Epidermal melanocyte (primary cell): ENCODE data around the gene GARRE1.
"Not testable (repeated sequence)": the region's sequence is repeated elsewhere in the genome, so short reads cannot be mapped to it uniquely, and the experiment has no call there.

Source experiments
- DNase-seq: peaks from one replicate; pipeline ENCODE4 v3.0.0; 2011; ENCODE audit warnings: low spot score; ENCODE audit not compliant: insufficient read length

The GARRE1 gene

DNA sequence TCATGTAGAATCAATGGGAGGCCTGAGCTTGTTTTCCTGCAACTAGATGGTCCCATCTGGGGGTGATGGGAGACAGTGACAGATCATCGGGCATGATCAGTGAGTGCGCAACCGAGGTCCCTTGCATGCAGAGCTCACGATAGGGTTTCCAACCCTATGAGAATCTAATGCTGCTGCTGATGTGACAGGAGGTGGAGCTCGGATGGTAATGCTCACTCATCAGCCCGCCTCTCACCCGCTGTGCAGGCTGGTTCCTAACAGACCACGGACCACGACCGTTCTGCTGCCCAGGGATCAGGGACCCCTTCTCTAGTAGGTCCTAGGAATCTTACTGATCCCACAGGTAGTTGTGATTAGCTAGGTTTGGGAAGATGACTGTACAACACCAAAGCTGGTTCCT, 23.5 kb upstream of the GARRE1 start:
- DNase-seq = no peak

- DNase-seq = no peak
Measured at GRCh38 chr19:34231439-34231838, 22.9 kb upstream of the GARRE1 start.

GRCh38 chr19:34232566-34233481, 21.5 kb upstream of the GARRE1 start:
- DNase-seq = peak; percentile 72

- DNase-seq = no peak
Measured at GRCh38 chr19:34235425-34235940, 18.9 kb upstream of the GARRE1 start.

- DNase-seq = peak; percentile 32
Measured at GRCh38 chr19:34236035-34236987, 18.0 kb upstream of the GARRE1 start.

DNA sequence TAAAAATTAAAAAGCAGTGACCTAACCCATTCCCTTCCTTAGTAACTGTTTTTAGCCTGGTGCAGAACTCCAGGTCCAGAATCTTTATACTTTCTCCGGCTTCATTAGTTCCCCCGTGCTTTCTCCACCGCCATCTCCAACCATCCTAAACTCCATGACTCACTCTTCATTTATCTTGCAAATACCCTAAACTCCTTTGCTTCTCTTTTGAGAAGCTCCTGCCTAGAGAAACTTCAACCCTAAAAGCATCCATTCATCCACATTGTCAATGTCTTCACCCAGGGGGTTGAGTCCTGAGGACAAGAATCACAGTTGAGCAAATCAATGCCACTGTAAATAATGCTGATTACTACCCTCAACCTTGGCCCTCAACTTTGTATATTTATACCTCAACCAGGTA, 17.1 kb upstream of the GARRE1 start:
- no peak for DNase-seq

DNA sequence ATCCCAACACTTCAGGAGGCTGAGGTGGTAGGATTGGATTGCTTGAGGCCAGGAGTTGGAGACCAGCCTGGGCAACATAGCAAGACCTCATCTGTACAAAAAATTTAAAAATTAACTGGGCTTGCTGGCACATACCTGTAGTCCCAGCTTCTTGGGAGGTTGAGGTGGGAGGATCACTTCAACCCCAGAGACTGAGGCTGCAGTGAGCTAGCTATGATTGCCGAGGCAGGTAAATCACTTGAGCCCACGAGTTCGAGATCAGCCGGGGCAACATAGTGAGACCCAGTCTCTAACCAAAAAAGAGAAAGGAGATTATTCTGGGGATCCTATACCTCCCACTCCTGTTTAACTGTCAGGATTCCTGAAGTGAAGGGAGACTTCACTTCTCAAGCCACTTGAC, 16.4 kb upstream of the GARRE1 start:
- DNase-seq = no peak

- DNase-seq = no peak
Measured at GRCh38 chr19:34241513-34242337, 12.6 kb upstream of the GARRE1 start.

DNA sequence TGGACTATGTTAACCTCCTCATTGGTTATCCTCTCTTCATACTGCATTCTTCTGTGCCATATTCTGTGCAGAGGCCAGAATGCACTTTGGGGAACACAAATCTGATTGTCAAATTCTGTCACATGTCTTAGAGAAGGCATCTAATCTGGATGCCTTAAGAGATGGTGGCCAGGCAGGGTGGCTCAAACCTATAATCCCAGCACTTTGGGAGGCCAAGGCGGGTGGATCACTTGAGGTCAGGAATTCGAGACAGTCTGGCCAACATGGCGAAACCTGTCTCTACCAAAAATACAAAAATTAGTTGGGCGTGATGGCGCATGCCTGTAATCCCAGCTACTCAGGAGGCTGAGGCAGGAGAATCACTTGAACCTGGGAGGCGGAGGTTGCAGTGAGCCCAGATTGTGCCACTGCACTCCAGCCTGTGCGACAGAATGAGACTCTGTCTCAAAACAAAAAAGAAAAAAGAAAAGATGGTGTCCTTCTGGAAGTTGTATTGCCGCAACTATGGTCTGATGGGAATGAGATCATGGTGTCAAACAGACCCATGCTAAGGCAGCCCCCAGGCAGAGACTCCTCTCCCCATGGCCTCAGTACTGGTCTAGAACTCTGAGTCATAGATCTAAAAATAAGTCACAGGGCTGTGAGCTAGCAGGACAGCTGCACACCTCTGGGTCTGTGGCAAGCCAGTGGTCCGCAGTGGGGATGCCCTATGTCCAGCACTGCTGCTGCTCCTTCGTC, 11.0 kb upstream of the GARRE1 start:
- not testable (repeated sequence) for DNase-seq

DNA sequence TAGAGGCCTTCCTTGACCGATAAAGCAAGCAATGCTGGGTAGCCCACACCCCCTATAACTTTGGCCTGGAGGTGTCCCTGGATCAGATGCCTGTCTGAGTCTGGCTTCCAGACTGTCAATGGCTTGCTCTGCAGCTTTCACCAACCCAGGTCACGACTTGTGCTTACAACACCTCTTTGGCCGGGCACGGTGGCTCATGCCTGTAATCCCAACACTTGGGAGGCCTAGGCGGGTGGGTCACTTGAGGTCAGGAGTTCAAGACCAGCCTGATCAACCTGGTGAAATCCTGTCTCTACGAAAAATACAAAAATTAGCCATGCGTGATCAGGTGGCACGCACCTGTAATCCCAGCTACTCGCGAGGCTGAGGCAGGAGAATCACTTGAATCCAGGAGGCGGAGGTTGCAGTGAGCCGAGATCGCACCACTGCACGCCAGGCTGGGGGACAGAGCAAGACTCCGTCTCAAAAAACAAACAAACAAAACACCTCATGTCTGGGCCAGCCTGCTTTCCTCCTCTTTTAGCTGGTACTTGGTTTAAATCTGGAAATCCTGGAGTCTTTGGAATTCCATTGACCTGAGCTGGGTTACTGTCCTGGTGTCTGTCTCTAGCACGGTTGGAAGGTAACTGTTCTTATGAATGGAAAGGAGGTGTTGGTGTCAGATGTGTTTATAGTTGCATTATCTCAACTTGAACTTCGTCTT, 10.3 kb upstream of the GARRE1 start:
- DNase-seq = no peak

DNA sequence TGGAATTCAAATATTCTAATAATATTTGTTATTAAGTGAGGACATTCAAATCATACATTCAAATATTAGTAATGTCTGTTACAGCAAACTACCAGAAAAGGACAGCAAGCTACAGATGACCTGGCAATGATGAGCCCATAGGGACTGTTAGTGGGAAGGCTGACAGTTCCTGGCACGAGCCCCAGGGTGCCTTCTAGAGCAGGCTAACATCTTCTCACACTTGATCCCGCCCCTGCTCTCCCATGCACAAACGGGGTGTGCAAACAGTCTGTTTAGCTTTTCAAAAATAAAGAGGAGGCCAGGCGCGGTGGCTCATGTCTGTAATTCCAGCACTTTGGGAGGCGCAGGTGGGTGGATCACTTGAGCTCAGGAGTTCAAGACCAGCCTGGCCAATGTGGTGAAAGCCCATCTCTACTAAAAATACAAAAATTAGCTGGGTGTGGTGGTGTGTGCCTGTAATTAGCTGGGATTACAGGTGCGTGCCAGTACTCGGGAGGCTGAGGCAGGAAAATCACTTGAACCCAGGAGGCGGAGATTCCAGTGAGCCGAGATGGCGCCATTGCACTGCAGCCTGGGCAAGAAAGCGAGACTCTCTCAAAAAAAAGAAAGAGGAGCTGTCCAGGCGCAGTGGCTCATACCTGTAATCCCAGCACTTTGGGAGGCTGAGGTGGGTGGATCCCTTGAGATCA, 9.6 kb upstream of the GARRE1 start:
- DNase-seq = no peak

GRCh38 chr19:34246340-34246739, 8.0 kb upstream of the GARRE1 start:
- DNase-seq = no peak

DNA sequence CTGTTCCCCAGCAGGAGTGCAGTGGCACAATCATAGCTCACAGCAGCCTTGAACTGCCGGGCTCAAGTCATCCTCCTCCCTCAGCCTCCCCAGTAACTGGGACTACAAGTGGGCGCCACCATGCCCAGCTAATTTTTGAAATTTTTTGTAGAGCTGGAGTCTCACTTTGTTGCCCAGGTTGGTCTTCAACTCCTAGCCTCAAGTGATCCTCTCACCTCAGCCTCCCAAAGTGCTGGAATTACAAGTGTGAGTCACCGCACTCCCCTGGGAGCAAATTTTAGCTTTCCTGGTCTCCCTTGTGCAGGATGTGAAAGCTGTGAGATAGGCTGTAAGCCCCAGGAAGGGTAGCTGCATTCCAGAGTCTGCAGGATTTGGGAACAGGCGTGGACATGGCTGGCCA, 5.4 kb upstream of the GARRE1 start:
- DNase-seq = no peak

DNA sequence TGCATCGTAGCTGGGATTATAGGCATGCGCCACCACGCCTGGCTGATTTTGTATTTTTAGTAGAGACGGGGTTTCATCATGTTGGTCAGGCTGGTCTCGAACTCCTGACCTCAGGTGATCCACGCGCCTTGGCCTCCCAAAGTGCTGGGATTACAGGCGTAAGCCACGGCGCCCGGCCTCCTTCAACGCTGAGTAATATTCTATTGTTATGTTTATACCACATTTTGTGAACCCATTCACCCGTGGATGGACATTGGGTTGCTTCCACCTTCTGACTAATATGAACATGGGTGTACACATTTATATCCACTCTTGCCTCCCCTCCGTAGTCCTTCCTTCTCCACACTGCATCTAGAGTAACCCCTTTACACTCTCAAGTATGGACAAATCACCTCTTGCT, 1.2 kb upstream of the GARRE1 start:
- not testable (repeated sequence) for DNase-seq

DNA sequence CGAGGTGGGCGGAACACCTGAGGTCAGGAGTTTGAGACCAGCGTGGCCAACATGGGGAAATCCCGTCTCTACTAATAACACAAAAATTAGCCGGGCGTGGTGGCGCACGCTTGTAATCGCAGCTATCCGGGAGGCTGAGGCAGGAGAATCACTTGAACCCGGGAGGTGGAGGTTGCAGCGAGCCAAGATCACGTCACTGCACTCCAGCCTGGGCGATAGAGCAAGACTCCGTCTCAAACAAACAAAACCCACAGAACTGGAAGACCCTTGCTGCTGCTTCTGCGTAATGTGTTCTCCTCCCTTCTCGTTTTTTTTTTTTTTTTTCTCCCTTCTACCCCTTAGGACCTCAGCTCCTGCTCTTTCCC, 691 bp upstream of the GARRE1 start:
- not testable (repeated sequence) for DNase-seq

DNA sequence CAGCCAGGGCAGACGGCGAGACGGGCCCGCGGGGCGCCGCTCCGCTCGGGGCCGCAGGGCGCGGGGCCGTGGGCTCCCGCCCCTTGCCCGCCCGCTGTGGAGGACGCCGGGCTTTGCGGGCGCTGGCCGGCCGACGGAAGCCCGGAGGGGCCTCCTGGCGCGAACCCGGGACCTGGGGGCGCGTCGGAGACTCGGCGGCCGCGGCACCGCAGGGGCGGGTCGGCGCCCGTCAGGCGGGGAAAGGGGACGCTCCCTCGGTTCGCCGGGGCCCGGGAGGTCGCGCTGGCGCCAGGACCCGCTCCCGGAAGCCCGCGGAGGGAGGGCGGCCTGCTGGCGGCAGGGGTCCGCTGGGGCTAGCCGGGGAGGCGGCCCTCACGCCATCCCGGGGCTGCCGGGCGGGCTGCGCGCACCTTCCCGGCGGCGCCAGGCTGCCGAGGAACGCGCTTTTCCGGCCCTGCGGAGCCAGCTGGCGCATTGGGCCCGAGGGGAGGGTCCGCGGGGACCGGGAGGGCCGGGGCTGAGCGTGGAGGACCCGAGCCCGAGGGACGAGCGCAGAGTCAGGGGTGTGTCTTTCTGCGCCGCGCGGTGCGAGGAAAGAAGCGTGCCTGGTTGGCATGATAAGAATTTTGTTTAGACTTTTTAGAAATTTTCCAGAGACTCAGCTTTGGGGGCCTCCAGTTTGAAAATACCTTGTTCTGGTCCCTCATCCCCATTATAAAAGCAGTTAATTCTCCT, 511 bp downstream of the GARRE1 start:
- peak; percentile 27 for DNase-seq

DNA sequence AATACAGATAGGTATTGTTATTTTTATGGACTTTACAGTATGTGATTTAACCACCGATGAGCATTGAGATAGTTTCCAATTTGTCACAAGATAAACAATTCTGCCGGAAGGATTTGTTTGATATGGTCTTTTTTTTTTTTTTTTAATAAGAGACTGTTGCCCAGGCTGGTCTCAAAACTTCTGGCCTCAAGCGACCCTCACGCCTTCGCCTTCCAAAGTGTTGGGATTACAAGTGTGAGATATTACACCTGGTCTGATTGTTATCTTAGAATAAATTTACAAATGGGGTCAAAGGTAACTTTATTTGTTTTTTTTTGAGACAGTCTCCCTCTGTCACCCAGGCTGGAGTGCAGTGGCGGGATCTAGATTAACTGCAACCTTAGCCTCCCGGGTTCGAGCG, 1.2 kb downstream of the GARRE1 start:
- no peak for DNase-seq

- DNase-seq = no peak
Measured at GRCh38 chr19:34256835-34257558, 2.6 kb downstream of the GARRE1 start.
